HCT116 (cell line): ENCODE measurements around the gene ATG4A. TPM values are rescaled to one million over a fixed set of nuclear protein-coding genes. Genes with fewer than 3 reads are reported as not detected.

Experiments used
- ATAC-seq: fragments of 200-7000 bp; cut with Tn5 transposase; 2 replicates; pipeline ENCODE4 v1.9.1; 2020; ENCODE audit warnings: mild to moderate bottlenecking, moderate library complexity
- BruUV-seq: library from RNA; stranded (reverse); fragments of 400-500 nt; replicated peaks from 2 replicates; lab custom pipeline; 2021; lab: Mats Ljungman, UMichigan
- CTCF ChIA-PET: fragments of 300-600 bp; sonication (Branson Sonifier 250); formaldehyde crosslinking; loops from one replicate; lab custom pipeline; 2021; ENCODE audit warnings: antibody characterized with exemption; lab: Charles Lee
- POLR2A ChIA-PET: fragments of 300-600, 350-600 bp; sonication (Branson Sonifier 250); formaldehyde crosslinking; loops from one replicate; lab custom pipeline; 2021; ENCODE audit warnings: antibody characterized with exemption; lab: Charles Lee
- RAD21 ChIA-PET, 2 experiments: fragments of 300-600 bp; sonication (Branson Sonifier 250); formaldehyde crosslinking; loops; one replicate each; lab custom pipeline; 2023; ENCODE audit warnings: low total read pairs in 2 of 2; ENCODE audit not compliant: uncharacterized antibody in 2 of 2, unreplicated experiment in 2 of 2, low non-redundant PET in 1 of 2; lab: Charles Lee
- DNase-seq: peaks from one replicate; pipeline ENCODE4 v3.0.0-alpha.2; 2010; ENCODE audit warnings: low read depth, low spot score
- H2AFZ ChIP-seq: fragments of 200-600 bp; shearing (Covaris generic), sonication (generic); 2 replicates; pipeline ENCODE4 v1.6.1; 2017; ENCODE audit warnings: low read depth, mixed run types, mixed read lengths, antibody characterized with exemption, low read length; ENCODE audit not compliant: poor library complexity, severe bottlenecking
- H3K27ac ChIP-seq: 2 replicates; pipeline ENCODE4 v1.5.1; 2012; ENCODE audit warnings: low read depth, low read length
- H3K27me3 ChIP-seq: fragments of 200-600 bp; sonication (generic); 2 replicates; pipeline ENCODE4 v1.6.1; 2016; ENCODE audit warnings: mixed run types, low read length, mixed read lengths; ENCODE audit not compliant: insufficient read depth
- H3K36me3 ChIP-seq, 2 experiments: fragments of 200-500 bp in 1 of 2; fragments of 200-600 bp in 1 of 2; sonication (Bioruptor generic) in 1 of 2; sonication (generic) in 1 of 2; 2 replicates each; pipeline versions ENCODE4 v1.5.1 to v1.6.1; 2014 to 2016; ENCODE audit warnings: low read length in 2 of 2, inconsistent platforms in 1 of 2, mixed read lengths in 1 of 2, mixed run types in 1 of 2; ENCODE audit not compliant: insufficient read depth in 2 of 2, control insufficient read depth in 1 of 2
- H3K4me1 ChIP-seq, 2 experiments: fragments of 200-600 bp in 1 of 2; sonication (generic) in 1 of 2; 2 replicates each; pipeline versions ENCODE4 v1.5.1 to v1.6.1; 2012 to 2017; ENCODE audit warnings: low read length in 2 of 2, inconsistent platforms in 1 of 2, mild to moderate bottlenecking in 1 of 2, mixed read lengths in 1 of 2, mixed run types in 1 of 2, moderate library complexity in 1 of 2; ENCODE audit not compliant: insufficient read depth in 2 of 2, control insufficient read depth in 1 of 2
- H3K4me2 ChIP-seq: fragments of 200-600 bp; sonication (generic); 2 replicates; pipeline ENCODE4 v1.6.1; 2017; ENCODE audit warnings: mixed run types, low read length, mixed read lengths
- H3K4me3 ChIP-seq, 2 experiments: fragments of 200-600 bp in 1 of 2; sonication (generic) in 1 of 2; replicated peaks in 1 of 2; 2 replicates each; pipeline ENCODE4 v1.5.1; 2011 to 2016; ENCODE audit warnings: low read length in 2 of 2, control low read depth in 1 of 2, low read depth in 1 of 2, mild to moderate bottlenecking in 1 of 2, mixed read lengths in 1 of 2, mixed run types in 1 of 2
- H3K79me2 ChIP-seq: fragments of 200-600 bp; sonication (generic); 2 replicates; pipeline ENCODE4 v1.6.1; 2017; ENCODE audit warnings: mild to moderate bottlenecking, mixed run types, low read length, moderate library complexity, mixed read lengths; ENCODE audit not compliant: insufficient read depth
- H3K9ac ChIP-seq: fragments of 200-600 bp; sonication (generic); 2 replicates; pipeline ENCODE4 v1.6.1; 2016; ENCODE audit warnings: low read length, mixed read lengths
- H3K9me2 ChIP-seq: fragments of 200-600 bp; sonication (generic), shearing (Covaris generic); 2 replicates; pipeline ENCODE4 v1.6.1; 2017; ENCODE audit warnings: mixed run types, mild to moderate bottlenecking, moderate library complexity; ENCODE audit not compliant: insufficient read depth
- H3K9me3 ChIP-seq, 2 experiments: fragments of 200-500 bp in 1 of 2; fragments of 200-600 bp in 1 of 2; sonication (Bioruptor generic) in 1 of 2; sonication (generic) in 1 of 2; 2 replicates each; pipeline ENCODE4 v1.6.1; 2014 to 2017; ENCODE audit warnings: low read length in 2 of 2, mixed read lengths in 2 of 2, inconsistent platforms in 1 of 2, low read depth in 1 of 2, mild to moderate bottlenecking in 1 of 2, mixed run types in 1 of 2, moderate library complexity in 1 of 2; ENCODE audit not compliant: control insufficient read depth in 1 of 2, insufficient read depth in 1 of 2
- H4K20me1 ChIP-seq: fragments of 200-600 bp; sonication (generic), shearing (Covaris generic); 2 replicates; pipeline ENCODE4 v1.6.1; 2017; ENCODE audit warnings: mixed run types, mild to moderate bottlenecking, moderate library complexity; ENCODE audit not compliant: insufficient read depth
- CBX3 ChIP-seq: IDR thresholded peaks from 2 replicates; pipeline ENCODE4 v1.6.1; 2012; ENCODE audit warnings: low read depth
- CEBPB ChIP-seq: IDR thresholded peaks from 2 replicates; pipeline ENCODE4 v1.6.1; 2012; ENCODE audit warnings: low read depth
- EGR1 ChIP-seq: IDR thresholded peaks from 2 replicates; pipeline ENCODE4 v1.6.1; 2012; ENCODE audit warnings: low read depth
- EZH2phosphoT487 ChIP-seq: fragments of 200-600 bp; IDR thresholded peaks from 2 replicates; pipeline ENCODE4 v1.6.1; 2018; ENCODE audit warnings: antibody characterized with exemption, borderline replicate concordance
- FOSL1 ChIP-seq: IDR thresholded peaks from 2 replicates; pipeline ENCODE4 v1.6.1; 2012; ENCODE audit warnings: low read depth
- JUND ChIP-seq: IDR thresholded peaks from 2 replicates; pipeline ENCODE4 v1.6.1; 2012
- POLR2A ChIP-seq: IDR thresholded peaks from 2 replicates; pipeline ENCODE4 v1.7.0; 2011; ENCODE audit warnings: borderline replicate concordance; ENCODE audit not compliant: insufficient read depth, insufficient read length; ENCODE audit errors: extremely low read depth
- RAD21 ChIP-seq: IDR thresholded peaks from 2 replicates; pipeline ENCODE4 v1.6.1; 2012; ENCODE audit warnings: low read depth, mild to moderate bottlenecking
- SIN3A ChIP-seq: IDR thresholded peaks from 2 replicates; pipeline ENCODE4 v1.6.1; 2012; ENCODE audit warnings: low read depth
- SRF ChIP-seq: IDR thresholded peaks from 2 replicates; pipeline ENCODE4 v1.6.1; 2012; ENCODE audit warnings: low read depth
- YY1 ChIP-seq: IDR thresholded peaks from 2 replicates; pipeline ENCODE4 v1.6.1; 2011; ENCODE audit warnings: low read length, low read depth, moderate library complexity, mild to moderate bottlenecking; ENCODE audit not compliant: insufficient replicate concordance; ENCODE audit errors: extremely low read depth
- ZFX ChIP-seq: fragments of 450-650 bp; IDR thresholded peaks from 2 replicates; pipeline ENCODE4 v1.6.1; 2017
- ZNF274 ChIP-seq: fragments of 200-500 bp; sonication (Bioruptor generic); IDR thresholded peaks from 2 replicates; pipeline ENCODE4 v1.6.1; 2014; ENCODE audit warnings: mild to moderate bottlenecking, low read depth, low read length, inconsistent platforms
- intact Hi-C: fragments of 100-400 bp; cut with micrococcal nuclease; formaldehyde crosslinking; loops from 2 replicates; pipeline ENCODE4 v1.10.0; 2022
- total RNA-seq: library from RNA; stranded (reverse); gene quantifications from one replicate; pipeline ENCODE4 v1.2.1, GENCODE V29; 2021; ENCODE audit not compliant: unreplicated experiment
- TF ChIP-seq, protein P1 (sequence below), 3 experiments: fragments of 200-600 bp in 1 of 3; sonication (generic) in 1 of 3; IDR thresholded peaks in 2 of 3; conservative IDR thresholded peaks in 1 of 3; 2 replicates each; pipeline ENCODE4 v1.5.1; 2012 to 2017; ENCODE audit warnings: low read depth in 2 of 3, low read length in 2 of 3, antibody characterized with exemption in 1 of 3, borderline replicate concordance in 1 of 3, control low read depth in 1 of 3, mild to moderate bottlenecking in 1 of 3, mixed read lengths in 1 of 3, mixed run types in 1 of 3, moderate library complexity in 1 of 3; ENCODE audit not compliant: insufficient read depth in 1 of 3
- TF ChIP-seq, protein P2 (sequence below): IDR thresholded peaks from 2 replicates; pipeline ENCODE4 v1.6.1; 2012; ENCODE audit warnings: low read depth
- TF ChIP-seq, protein P3 (sequence below): IDR thresholded peaks from 2 replicates; pipeline ENCODE4 v1.6.1; 2012
- TF ChIP-seq, protein P4 (sequence below): IDR thresholded peaks from 2 replicates; pipeline ENCODE4 v1.6.1; 2011; ENCODE audit warnings: mild to moderate bottlenecking, low read length, moderate library complexity; ENCODE audit not compliant: insufficient replicate concordance; ENCODE audit errors: extremely low read depth

ATG4A gene
- total RNA-seq, 1 experiment from 2014 or later, result 4.1 TPM

DNA sequence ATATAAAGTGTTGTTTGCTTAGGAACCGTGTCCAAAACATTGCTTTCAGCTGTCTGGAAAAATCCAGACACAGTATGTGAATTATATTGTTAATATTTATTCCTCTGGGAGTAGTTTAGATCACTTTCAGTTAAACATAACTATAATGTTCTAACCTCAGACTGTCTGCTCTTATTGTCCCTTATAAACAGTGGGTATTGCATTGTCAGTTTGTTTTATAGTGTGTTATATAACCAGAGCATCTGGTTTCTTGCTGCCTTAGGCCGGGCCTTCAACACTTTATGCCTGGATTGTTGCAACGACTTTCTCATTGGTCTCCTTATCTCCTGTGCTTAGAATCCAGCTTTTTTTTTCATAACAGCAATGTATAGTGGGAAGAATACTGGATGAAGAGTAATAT lies 26.4 kb downstream of the ATG4A start (continued):
- TF ChIP-seq, protein P1, sequence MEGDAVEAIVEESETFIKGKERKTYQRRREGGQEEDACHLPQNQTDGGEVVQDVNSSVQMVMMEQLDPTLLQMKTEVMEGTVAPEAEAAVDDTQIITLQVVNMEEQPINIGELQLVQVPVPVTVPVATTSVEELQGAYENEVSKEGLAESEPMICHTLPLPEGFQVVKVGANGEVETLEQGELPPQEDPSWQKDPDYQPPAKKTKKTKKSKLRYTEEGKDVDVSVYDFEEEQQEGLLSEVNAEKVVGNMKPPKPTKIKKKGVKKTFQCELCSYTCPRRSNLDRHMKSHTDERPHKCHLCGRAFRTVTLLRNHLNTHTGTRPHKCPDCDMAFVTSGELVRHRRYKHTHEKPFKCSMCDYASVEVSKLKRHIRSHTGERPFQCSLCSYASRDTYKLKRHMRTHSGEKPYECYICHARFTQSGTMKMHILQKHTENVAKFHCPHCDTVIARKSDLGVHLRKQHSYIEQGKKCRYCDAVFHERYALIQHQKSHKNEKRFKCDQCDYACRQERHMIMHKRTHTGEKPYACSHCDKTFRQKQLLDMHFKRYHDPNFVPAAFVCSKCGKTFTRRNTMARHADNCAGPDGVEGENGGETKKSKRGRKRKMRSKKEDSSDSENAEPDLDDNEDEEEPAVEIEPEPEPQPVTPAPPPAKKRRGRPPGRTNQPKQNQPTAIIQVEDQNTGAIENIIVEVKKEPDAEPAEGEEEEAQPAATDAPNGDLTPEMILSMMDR (IDR thresholded peaks at IDR 0.05 in 2 of 3, conservative IDR thresholded peaks at IDR 0.05 in 1 of 3; ENCODE audit: borderline replicate concordance in 1 of 3, insufficient read depth in 1 of 3, low read depth in 2 of 3, low read length in 2 of 3), result no peak
- no peak for TF ChIP-seq SRF
- TF ChIP-seq, all 23 proteins: peak for 0

DNA sequence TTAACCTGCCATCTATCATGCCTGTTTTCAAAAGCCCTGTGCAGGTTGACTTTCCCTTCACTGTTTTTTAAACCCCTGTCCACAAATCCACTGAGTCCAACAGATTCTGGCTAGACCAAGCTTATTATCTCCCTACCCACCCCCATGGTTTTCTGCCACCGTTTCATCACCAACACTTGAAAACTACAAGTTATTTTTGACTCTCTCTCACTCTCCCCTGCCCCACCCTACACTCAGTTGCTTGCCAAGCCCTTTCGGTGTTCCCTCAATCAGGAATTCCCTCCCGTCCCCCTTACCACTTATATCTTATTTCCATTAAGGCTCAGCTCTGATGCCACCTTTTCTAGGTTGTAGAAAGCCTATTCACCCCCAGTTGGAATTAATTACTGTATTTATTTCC lies 29.7 kb downstream of the ATG4A start:
- Histone ChIP-seq H4K20me1 (no peaks in the 10 kb centered on the region), H2AFZ (no peak overlapping the region), H3K27ac (no peak overlapping the region), H3K9me3 (no peaks in the 10 kb centered on the region), H3K9me2 (no peaks in the 10 kb centered on the region), H3K4me1 (no peaks in the 10 kb centered on the region), H3K27me3 (no peaks in the 10 kb centered on the region), H3K36me3 (no peaks in the 10 kb centered on the region), H3K79me2 (no peaks in the 10 kb centered on the region), H3K4me2 (no peak overlapping the region), H3K9ac (no peak overlapping the region), H3K4me3 (no peak overlapping the region)
- RAD21 ChIA-PET, result no interaction called here
- no TSS peak for BruUV-seq
- POLR2A ChIA-PET, result no interaction called here
- CTCF ChIA-PET, result no interaction called here
- intact Hi-C loops, result no loop called here
- no peak for ATAC-seq
- no peak for DNase-seq
- no peak for TF ChIP-seq EZH2phosphoT487
- no peak for TF ChIP-seq EGR1
- TF ChIP-seq, protein P2, sequence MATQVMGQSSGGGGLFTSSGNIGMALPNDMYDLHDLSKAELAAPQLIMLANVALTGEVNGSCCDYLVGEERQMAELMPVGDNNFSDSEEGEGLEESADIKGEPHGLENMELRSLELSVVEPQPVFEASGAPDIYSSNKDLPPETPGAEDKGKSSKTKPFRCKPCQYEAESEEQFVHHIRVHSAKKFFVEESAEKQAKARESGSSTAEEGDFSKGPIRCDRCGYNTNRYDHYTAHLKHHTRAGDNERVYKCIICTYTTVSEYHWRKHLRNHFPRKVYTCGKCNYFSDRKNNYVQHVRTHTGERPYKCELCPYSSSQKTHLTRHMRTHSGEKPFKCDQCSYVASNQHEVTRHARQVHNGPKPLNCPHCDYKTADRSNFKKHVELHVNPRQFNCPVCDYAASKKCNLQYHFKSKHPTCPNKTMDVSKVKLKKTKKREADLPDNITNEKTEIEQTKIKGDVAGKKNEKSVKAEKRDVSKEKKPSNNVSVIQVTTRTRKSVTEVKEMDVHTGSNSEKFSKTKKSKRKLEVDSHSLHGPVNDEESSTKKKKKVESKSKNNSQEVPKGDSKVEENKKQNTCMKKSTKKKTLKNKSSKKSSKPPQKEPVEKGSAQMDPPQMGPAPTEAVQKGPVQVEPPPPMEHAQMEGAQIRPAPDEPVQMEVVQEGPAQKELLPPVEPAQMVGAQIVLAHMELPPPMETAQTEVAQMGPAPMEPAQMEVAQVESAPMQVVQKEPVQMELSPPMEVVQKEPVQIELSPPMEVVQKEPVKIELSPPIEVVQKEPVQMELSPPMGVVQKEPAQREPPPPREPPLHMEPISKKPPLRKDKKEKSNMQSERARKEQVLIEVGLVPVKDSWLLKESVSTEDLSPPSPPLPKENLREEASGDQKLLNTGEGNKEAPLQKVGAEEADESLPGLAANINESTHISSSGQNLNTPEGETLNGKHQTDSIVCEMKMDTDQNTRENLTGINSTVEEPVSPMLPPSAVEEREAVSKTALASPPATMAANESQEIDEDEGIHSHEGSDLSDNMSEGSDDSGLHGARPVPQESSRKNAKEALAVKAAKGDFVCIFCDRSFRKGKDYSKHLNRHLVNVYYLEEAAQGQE, result no peak
- TF ChIP-seq CBX3, result no peak
- no peak for TF ChIP-seq ZNF274
- TF ChIP-seq FOSL1, result no peak
- no peak for TF ChIP-seq POLR2A
- TF ChIP-seq CEBPB, result no peak
- TF ChIP-seq RAD21, result no peak
- no peak for TF ChIP-seq ZFX
- no peak for TF ChIP-seq SRF
- no peak for TF ChIP-seq YY1
- TF ChIP-seq, protein P3, sequence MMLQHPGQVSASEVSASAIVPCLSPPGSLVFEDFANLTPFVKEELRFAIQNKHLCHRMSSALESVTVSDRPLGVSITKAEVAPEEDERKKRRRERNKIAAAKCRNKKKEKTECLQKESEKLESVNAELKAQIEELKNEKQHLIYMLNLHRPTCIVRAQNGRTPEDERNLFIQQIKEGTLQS, result no peak
- no peak for TF ChIP-seq SIN3A
- TF ChIP-seq, protein P4, sequence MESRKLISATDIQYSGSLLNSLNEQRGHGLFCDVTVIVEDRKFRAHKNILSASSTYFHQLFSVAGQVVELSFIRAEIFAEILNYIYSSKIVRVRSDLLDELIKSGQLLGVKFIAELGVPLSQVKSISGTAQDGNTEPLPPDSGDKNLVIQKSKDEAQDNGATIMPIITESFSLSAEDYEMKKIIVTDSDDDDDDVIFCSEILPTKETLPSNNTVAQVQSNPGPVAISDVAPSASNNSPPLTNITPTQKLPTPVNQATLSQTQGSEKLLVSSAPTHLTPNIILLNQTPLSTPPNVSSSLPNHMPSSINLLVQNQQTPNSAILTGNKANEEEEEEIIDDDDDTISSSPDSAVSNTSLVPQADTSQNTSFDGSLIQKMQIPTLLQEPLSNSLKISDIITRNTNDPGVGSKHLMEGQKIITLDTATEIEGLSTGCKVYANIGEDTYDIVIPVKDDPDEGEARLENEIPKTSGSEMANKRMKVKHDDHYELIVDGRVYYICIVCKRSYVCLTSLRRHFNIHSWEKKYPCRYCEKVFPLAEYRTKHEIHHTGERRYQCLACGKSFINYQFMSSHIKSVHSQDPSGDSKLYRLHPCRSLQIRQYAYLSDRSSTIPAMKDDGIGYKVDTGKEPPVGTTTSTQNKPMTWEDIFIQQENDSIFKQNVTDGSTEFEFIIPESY, result no peak
- TF ChIP-seq JUND, result no peak
